ENCODE results near the gene TNKS1BP1.

- TF ChIP-seq POLR2A (IDR thresholded peaks at IDR 0.05): no peak
- no peak for TF ChIP-seq POLR2AphosphoS5 (IDR thresholded peaks at IDR 0.05)
Observed at GRCh38 chr11:57312511-57313021, 12.2 kb downstream of the TNKS1BP1 start.

Measured in transverse colon (tissue), 3 donors.